Activated T-helper 2 cell treated with anti-CD3 and anti-CD28 coated beads, Interferon-gamma antibody, Interleukin-2, Interleukin-4, amounts not matched to agents 10 μg/mL and 5 μg/mL and 100 μg/mL, durations not matched to agents 14 hours and 24 hours and 36 hours (primary cell): Measurements from ENCODE around the gene MRPS15. TPM values are rescaled to one million over a fixed set of nuclear protein-coding genes. Genes with fewer than 3 reads are reported as not detected.
A peak's percentile ranks its signal among the peaks of the same experiment; 100 is the strongest.

Source experiments
- DNase-seq: peaks from one replicate; pipeline ENCODE4 v3.0.0; 2021; ENCODE audit warnings: low spot score
- H3K27ac Mint-ChIP-seq: one replicate; pipeline ENCODE4 v1.8.0; 2021; ENCODE audit warnings: mixed read lengths
- H3K27me3 Mint-ChIP-seq: one replicate; pipeline ENCODE4 v1.8.0; 2021; ENCODE audit warnings: low read depth, mixed read lengths
- H3K36me3 Mint-ChIP-seq: one replicate; pipeline ENCODE4 v1.8.0; 2021; ENCODE audit warnings: low read depth, mixed read lengths
- H3K4me1 Mint-ChIP-seq: one replicate; pipeline ENCODE4 v1.8.0; 2021; ENCODE audit warnings: low read depth, mixed read lengths
- H3K4me3 Mint-ChIP-seq: one replicate; pipeline ENCODE4 v1.8.0; 2021; ENCODE audit warnings: low read depth, mild to moderate bottlenecking, moderate library complexity, mixed read lengths
- H3K9me3 Mint-ChIP-seq: one replicate; pipeline ENCODE4 v1.8.0; 2021; ENCODE audit warnings: mixed read lengths
- intact Hi-C: fragments of 100-400 bp; cut with micrococcal nuclease; formaldehyde crosslinking; loops from one replicate; pipeline ENCODE4 v1.15.1; 2023
- total RNA-seq: library from RNA; stranded (reverse); gene quantifications from 2 replicates; pipeline ENCODE4 v1.2.3, GENCODE V29; 2022

Gene MRPS15
- total RNA-seq, 1 donor from 2014 or later: 117 TPM

DNA sequence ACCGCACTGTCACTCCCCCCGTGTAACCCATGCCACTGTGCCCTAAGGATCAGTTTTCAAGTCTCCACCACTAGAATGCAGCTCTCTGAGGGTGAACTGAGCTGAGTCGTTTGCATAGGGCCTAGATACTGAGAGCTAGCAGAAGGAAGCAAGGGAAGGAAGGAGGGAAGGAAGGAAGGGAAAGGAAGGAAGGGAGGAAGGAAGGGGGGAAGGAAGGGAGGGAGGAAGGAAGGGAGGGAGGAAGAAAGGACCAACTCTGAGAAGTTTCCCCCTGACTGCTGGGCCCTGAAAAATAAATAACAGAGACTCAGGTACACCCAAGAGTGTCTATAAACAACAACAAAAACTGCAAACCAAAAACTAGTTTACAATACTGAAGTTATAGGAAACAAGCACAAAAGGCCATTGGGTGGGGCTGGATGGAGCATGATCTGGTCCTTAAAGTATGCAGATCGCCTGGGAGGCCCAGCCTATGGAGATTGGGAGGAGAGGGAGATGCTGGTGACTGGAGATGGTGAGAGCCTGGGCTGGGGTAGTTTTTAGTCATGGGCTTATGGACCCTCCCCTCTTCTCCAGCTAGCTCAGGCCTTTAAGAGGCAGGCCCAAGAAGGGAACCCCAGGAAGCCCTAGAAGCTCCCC, 1.7 kb upstream of the MRPS15 start:
- Mint-ChIP-seq H3K4me1 (peaks cover 19% of the 10 kb centered on the region), H3K9me3 (no peaks in the 10 kb centered on the region), H3K27me3 (no peaks in the 10 kb centered on the region), H3K27ac (peak overlapping the region; percentile 74), H3K36me3 (peaks cover 22% of the 10 kb centered on the region), H3K4me3 (no peak overlapping the region)
- intact Hi-C loops: no loop called here
- no peak for DNase-seq

DNA sequence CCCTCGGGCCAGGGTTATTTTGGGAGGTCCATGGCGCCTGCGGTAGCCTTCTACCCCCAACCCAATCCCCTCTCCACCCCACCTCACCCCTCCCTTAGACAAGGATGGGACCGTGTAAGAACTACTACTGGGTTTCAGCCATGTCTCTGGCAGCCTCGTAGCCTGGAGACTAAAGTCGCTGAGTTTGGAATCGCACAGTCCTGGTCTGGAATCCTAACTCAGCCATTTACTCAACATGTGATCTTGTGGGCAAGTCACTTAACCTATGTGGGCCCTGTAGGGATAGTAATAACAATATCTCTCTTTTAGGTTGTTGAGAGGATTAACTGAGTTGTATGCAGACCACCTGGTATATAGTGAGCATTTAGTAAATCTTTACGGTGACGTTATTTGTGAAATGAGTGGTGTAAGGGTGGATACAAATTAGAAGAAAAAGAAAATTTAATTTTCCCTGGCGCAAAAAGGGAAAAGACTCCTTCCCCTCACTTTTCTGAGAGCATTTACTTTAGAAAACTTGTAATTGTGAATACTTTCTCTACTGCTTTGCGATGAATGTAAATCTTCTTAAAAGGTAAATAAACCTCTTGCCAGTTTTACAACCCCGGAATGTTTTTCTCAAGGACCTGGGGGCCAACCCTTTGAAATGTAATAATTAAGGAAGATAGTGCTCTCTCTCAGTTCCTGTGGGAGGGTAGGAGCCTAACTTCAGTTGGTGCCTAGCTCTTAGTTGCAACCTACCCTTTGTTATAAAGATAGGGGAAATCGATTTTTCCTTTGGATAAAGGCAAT, 615 bp upstream of the MRPS15 start:
- no peaks in the 10 kb centered on the region for H3K27me3 Mint-ChIP-seq
- H3K9me3 Mint-ChIP-seq: no peaks in the 10 kb centered on the region
- H3K27ac Mint-ChIP-seq: peak overlapping the region; percentile 95
- H3K36me3 Mint-ChIP-seq: peaks cover 31% of the 10 kb centered on the region
- no peak for DNase-seq
- intact Hi-C loops: loop anchor here (1.0 to 5.0 kb wide), 2 partner anchors 14 to 67 kb away; partner anchors contain the start of genes LSM10 and OSCP1
- H3K4me1 Mint-ChIP-seq: peaks cover 19% of the 10 kb centered on the region
- H3K4me3 Mint-ChIP-seq: peak overlapping the region; percentile 99

DNA sequence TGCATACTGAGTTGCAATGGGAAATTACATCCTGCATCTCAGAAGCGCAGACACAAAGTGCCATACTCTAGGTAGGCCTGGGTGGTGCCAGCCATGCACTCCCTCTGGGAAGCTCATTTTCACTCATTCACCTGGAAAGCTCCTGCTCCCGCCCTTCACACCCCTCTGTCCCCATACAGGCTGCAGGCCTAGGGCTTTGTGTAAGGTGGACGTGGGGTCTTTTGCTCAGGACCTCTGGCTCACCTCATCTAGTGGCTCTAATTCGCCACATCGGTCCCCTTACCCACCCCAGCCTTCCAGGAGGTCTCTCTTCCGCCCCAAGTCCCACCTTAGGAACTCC, 751 bp downstream of the MRPS15 start:
- peak overlapping the region; percentile 95 for H3K27ac Mint-ChIP-seq
- peaks cover 30% of the 10 kb centered on the region for H3K4me1 Mint-ChIP-seq
- peaks cover 45% of the 10 kb centered on the region for H3K36me3 Mint-ChIP-seq
- no peak for DNase-seq
- H3K9me3 Mint-ChIP-seq: no peaks in the 10 kb centered on the region
- peak overlapping the region; percentile 99 for H3K4me3 Mint-ChIP-seq
- H3K27me3 Mint-ChIP-seq: no peaks in the 10 kb centered on the region
- intact Hi-C loops: loop anchor here (5.0 kb wide), 1 partner anchor 66 kb away; the partner anchor contains the start of gene LSM10

DNA sequence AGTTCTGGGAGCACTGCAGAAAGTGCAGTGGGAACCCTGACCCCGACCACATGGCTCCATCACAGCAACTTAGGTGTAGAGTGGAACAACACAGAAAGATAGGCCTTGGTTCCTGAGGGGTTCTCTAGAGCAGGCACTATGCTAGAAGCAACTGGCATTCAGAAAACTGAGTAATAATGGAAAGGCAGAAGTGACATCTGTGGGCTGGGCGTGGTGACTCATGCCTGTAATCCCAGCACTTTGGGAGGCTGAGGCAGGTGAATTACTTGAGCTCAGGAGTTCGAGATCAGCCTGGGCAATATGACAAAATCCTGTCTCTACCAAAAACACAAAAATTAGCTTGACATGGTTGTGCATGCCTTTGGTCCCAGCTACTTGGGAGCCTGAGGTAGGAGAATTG, 5.3 kb downstream of the MRPS15 start:
- Mint-ChIP-seq H3K36me3 (peaks cover 77% of the 10 kb centered on the region), H3K9me3 (no peaks in the 10 kb centered on the region), H3K27me3 (no peaks in the 10 kb centered on the region), H3K4me1 (peaks cover 50% of the 10 kb centered on the region), H3K27ac (peak overlapping the region; percentile 96), H3K4me3 (peak overlapping the region; percentile 75)
- DNase-seq: peak; percentile 26
- intact Hi-C loops: loop anchor here (10.0 kb wide), 1 partner anchor 514 kb away; no protein-coding TSS in a partner anchor

DNA sequence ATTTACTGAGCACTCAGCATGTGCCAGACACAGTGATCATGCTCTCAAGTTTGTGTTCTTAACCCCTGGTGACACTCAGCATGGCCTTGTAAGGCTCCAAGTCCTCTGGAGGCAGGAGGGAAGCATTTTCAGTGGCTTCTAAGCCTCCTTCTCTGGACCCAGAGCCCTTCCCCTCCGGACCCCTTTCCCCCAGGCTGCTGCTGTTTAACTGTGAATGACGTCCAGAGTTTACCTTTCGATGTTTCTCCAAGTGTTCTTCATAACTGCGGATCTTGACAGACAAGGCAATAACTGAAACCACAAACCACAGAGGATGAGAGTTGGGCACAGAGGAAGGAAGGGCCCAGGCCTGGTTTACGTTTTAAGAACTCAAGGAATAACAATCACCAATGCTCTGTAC, 6.5 kb downstream of the MRPS15 start:
- intact Hi-C loops: loop anchor here (10.0 kb wide), 1 partner anchor 513 kb away; no protein-coding TSS in a partner anchor
- H3K4me3 Mint-ChIP-seq: peak overlapping the region; percentile 62
- peaks cover 77% of the 10 kb centered on the region for H3K36me3 Mint-ChIP-seq
- H3K4me1 Mint-ChIP-seq: peaks cover 46% of the 10 kb centered on the region
- H3K27ac Mint-ChIP-seq: peak overlapping the region; percentile 96
- H3K27me3 Mint-ChIP-seq: no peaks in the 10 kb centered on the region
- peak; percentile 20 for DNase-seq
- no peaks in the 10 kb centered on the region for H3K9me3 Mint-ChIP-seq

DNA sequence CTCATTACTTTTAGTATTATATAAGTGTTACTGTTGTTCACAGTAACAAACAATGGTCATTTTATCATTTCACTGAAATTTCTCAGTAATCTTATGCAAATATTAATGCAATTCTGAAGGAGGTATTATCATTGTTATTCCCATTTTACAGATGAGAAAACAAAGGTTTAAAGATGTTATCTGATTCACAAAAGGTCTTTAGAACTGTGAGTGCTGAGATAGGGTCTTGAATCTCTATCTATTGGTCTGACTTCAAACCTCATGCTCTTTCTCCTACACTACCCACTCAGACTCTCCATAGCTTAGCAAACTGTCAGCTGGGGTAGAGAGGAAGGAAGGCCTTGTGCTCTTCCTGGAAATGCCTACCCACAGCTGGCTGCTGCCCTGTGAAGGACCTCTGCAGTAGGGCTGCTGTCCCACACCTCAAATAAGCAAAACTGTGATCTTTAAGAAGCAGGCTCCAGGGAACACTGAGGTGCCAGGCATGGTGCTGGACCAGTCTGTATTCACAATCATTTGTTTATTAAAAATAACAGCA, 7.7 kb downstream of the MRPS15 start:
- Mint-ChIP-seq H3K36me3 (peaks cover 68% of the 10 kb centered on the region), H3K4me3 (peak overlapping the region; percentile 24), H3K4me1 (peaks cover 41% of the 10 kb centered on the region), H3K27ac (peak overlapping the region; percentile 52), H3K9me3 (no peaks in the 10 kb centered on the region), H3K27me3 (no peaks in the 10 kb centered on the region)
- intact Hi-C loops: loop anchor here (10.0 kb wide), 1 partner anchor 512 kb away; no protein-coding TSS in a partner anchor
- DNase-seq: no peak

DNA sequence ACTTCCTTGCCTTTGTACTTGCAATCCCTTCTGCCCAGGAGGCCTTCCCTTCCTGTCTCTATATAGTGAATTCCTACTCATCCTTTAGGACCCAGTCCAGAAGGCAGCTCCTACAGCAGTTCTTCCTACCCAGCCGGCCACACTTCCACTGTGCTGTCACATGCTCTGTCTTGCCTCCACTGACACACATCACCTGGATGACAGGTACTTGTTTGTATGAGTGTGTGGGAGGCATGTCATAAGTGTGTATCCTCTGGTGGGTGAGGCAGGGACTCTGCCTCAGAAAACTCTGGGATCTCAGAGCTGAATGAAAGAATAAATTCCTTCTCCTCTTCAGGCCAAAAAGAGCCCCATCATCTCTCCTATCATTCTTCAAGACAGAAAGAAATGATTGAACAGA, 8.8 kb downstream of the MRPS15 start:
- no peaks in the 10 kb centered on the region for H3K9me3 Mint-ChIP-seq
- H3K27me3 Mint-ChIP-seq: no peaks in the 10 kb centered on the region
- peak overlapping the region; percentile 1 for H3K27ac Mint-ChIP-seq
- DNase-seq: no peak
- H3K4me1 Mint-ChIP-seq: peaks cover 41% of the 10 kb centered on the region
- H3K36me3 Mint-ChIP-seq: peaks cover 57% of the 10 kb centered on the region
- no peak overlapping the region for H3K4me3 Mint-ChIP-seq
- intact Hi-C loops: loop anchor here (10.0 kb wide), 1 partner anchor 511 kb away; no protein-coding TSS in a partner anchor

DNA sequence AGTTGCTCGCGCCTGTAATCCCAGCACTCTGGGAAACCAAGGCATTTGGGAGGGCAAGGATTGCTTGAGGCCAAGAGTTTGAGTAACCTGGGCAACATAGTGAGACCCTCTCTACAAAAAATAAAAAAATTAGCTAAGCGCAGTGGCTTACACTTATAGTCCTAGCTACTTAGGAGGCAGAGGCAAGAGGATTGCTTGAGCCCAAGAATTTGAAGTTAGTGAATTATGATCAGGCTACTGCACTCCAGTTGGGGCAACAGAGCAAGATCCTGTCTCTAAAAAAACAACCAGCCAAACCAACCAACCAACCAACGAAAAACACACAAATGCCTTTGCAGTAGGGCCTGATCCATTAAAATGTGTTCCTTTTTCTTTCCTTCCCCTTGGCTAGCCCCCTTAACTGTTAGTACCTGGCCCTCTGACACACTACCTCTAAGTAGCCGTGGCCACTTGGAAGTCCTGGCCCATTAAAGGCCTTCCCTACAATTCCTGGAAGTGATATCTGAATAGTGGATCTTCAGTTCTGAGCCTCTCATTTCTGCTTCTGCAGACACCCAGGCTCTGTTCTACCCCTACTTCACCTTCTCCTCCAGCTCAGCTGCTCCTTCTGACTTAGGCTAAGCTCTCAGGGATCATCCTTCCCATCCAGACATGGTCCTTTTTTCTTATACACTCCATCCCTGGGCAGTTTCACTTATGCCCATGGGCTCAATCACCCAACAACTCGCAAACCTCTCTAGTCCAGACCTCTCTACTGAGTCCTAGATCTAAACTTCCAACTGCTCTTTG, 10.4 kb downstream of the MRPS15 start:
- peaks cover 39% of the 10 kb centered on the region for H3K4me1 Mint-ChIP-seq
- H3K9me3 Mint-ChIP-seq: no peaks in the 10 kb centered on the region
- intact Hi-C loops: loop anchor here (10.0 kb wide), 1 partner anchor 509 kb away; no protein-coding TSS in a partner anchor
- H3K27ac Mint-ChIP-seq: peak overlapping the region; percentile 36
- H3K4me3 Mint-ChIP-seq: no peak overlapping the region
- H3K36me3 Mint-ChIP-seq: peaks cover 43% of the 10 kb centered on the region
- no peaks in the 10 kb centered on the region for H3K27me3 Mint-ChIP-seq
- no peak for DNase-seq

DNA sequence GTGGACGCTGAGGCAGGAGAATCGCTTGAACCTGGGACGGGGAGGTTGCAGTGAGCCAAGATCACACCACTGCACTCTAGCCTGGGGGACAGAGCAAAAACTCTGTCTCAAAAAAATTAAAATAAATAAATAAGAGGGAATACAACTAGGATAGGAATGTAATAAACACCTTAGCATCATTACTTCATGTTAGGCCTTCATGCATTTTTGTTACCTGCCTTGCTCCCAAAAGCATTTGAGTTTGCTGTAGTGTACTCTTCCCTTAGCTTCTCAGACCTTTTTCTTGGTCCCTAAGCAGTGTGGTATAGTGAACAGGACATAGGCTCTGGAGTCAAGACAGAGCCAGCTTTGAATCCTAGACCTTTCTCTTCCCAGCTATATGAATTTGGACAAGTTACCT, 11.1 kb downstream of the MRPS15 start:
- intact Hi-C loops: loop anchor here (10.0 kb wide), 1 partner anchor 508 kb away; no protein-coding TSS in a partner anchor
- H3K4me1 Mint-ChIP-seq: peaks cover 34% of the 10 kb centered on the region
- peaks cover 39% of the 10 kb centered on the region for H3K36me3 Mint-ChIP-seq

DNA sequence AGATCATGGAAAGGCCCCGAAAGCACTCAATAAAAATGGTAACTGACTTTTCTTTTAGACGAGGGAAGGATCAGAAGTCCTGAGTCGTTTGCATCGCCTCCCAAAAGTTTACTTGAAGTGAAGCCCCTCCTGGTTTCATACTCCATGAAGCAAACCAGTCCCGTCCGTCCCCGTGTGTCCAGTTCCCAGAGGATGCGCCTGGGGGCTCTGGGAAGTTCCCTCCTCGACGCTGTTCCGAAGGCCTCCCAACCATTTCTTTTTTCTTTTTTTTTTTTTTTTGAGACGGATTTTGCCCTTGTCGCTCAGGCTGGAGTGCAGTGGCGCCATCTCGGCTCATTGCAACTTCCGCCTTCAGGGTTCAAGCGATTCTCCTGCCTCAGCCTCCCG, 13.3 kb downstream of the MRPS15 start:
- no peaks in the 10 kb centered on the region for H3K9me3 Mint-ChIP-seq
- H3K4me3 Mint-ChIP-seq: peak overlapping the region; percentile 77
- peak overlapping the region; percentile 74 for H3K27ac Mint-ChIP-seq
- peaks cover 26% of the 10 kb centered on the region for H3K4me1 Mint-ChIP-seq
- DNase-seq: no peak
- no peaks in the 10 kb centered on the region for H3K27me3 Mint-ChIP-seq
- intact Hi-C loops: loop anchor here (1.0 to 10.0 kb wide), 2 partner anchors 13 to 506 kb away; partner anchors contain the start of gene MRPS15
- peaks cover 23% of the 10 kb centered on the region for H3K36me3 Mint-ChIP-seq

More for the DNA sequence above, 11.1 kb downstream of the MRPS15 start:
- Mint-ChIP-seq H3K9me3 (no peaks in the 10 kb centered on the region), H3K27me3 (no peaks in the 10 kb centered on the region), H3K27ac (no peak overlapping the region), H3K4me3 (no peak overlapping the region)
- DNase-seq: no peak

DNA sequence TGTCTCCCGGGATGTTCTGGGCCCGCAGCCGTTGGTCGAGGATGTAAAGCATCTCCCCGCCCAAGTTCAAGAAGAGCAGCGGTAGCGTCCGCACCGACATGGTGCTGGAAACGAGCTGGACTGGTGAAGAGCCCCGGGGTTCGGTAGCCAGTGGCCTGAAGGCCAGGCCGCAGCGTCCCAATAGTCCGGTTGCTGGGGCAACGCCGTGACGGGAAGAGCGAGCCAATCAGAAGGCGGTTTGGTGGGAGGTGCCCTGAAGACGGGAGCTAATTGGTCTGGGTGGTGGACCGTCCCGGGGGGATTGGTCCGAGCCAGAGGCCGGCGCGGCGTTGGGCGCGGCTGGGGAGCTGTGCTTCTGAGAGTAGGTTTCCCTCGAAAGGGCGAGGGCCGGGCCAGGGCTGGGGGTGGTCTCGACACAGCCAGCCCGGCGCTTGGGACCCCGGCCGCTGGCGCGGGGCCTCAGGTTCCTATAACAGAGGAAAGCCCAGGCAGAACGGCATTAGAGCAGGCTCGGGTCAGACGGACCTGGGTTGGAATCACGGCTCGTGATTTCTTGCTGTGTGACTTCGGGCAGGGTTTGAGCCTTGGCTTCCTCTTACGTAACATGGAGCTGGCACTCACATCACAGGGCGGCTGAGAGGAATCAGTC, 13.8 kb downstream of the MRPS15 start, which contains the start of gene OSCP1:
OSCP1 (minus strand) TSS at position 182 of the 649 bp plus-strand sequence; CDS start at position 100, 82 bp downstream.
- Mint-ChIP-seq H3K9me3 (no peaks in the 10 kb centered on the region), H3K27me3 (no peaks in the 10 kb centered on the region), H3K36me3 (peaks cover 19% of the 10 kb centered on the region), H3K4me3 (peak within 1 kb of the TSS; percentile 77), H3K27ac (peak within 1 kb of the TSS; percentile 74), H3K4me1 (peaks cover 26% of the 10 kb centered on the region)
- DNase-seq: peak; percentile 85
- intact Hi-C loops: loop anchor here (1.0 to 10.0 kb wide), 2 partner anchors 14 to 506 kb away; partner anchors contain the start of gene MRPS15
